ENCODE data around the gene PRKAG3.
A peak's percentile ranks its signal among the peaks of the same experiment; 100 is the strongest.

The PRKAG3 gene

GRCh38 chr2:218831378-218831990, at the start of gene PRKAG3:
Gene PRKAG3 (minus strand): TSS chr2:218831803.
- intact Hi-C loops (cut with DNase I), result no loop called here
- DNase-seq, result no peak

GRCh38 chr2:218880859-218881594, 49.4 kb upstream of the PRKAG3 start:
- intact Hi-C loops (cut with DNase I), result no loop called here
- peak in 2 of 10 donors; percentile 47 to 66 for DNase-seq

GRCh38 chr2:218880102-218880858, 48.7 kb upstream of the PRKAG3 start, which contains the start of gene WNT10A:
Gene WNT10A (plus strand): TSS chr2:218880852. CDS start chr2:218880996, 144 bp downstream.
- DNase-seq, result peak in 2 of 10 donors; percentile 66 to 88
- intact Hi-C loops (cut with DNase I), result no loop called here

GRCh38 chr2:218879776-218880101, 48.1 kb upstream of the PRKAG3 start:
- peak in 2 of 10 donors; percentile 51 to 56 for DNase-seq
- intact Hi-C loops (cut with DNase I), result loop anchor here (10.0 kb wide), 1 partner anchor 275 kb away; no protein-coding TSS in a partner anchor

GRCh38 chr2:218878926-218879761, 47.5 kb upstream of the PRKAG3 start:
- intact Hi-C loops (cut with DNase I), result loop anchor here (10.0 kb wide), 1 partner anchor 276 kb away; no protein-coding TSS in a partner anchor
- DNase-seq, result peak in 3 of 10 donors; percentile 22 to 64 (median 52)

- intact Hi-C loops (cut with DNase I), result loop anchor here (10.0 kb wide), 1 partner anchor 276 kb away; no protein-coding TSS in a partner anchor
Observed at GRCh38 chr2:218878486-218878885, 46.9 kb upstream of the PRKAG3 start.

GRCh38 chr2:218877891-218878290, 46.3 kb upstream of the PRKAG3 start:
- peak in 2 of 10 donors; percentile 42 to 54 for DNase-seq
- intact Hi-C loops (cut with DNase I), result loop anchor here (10.0 kb wide), 1 partner anchor 277 kb away; no protein-coding TSS in a partner anchor

More at GRCh38 chr2:218878486-218878885, 46.9 kb upstream of the PRKAG3 start:
- DNase-seq, result peak in 3 of 10 donors; percentile 2 to 34 (median 8)

- intact Hi-C loops (cut with DNase I), result loop anchor here (10.0 kb wide), 1 partner anchor 277 kb away; no protein-coding TSS in a partner anchor
- peak in 3 of 10 donors; percentile 5 to 54 (median 45) for DNase-seq
Observed at GRCh38 chr2:218877331-218877730, 45.7 kb upstream of the PRKAG3 start.

- intact Hi-C loops (cut with DNase I), result loop anchor here (1.0 to 10.0 kb wide), 2 partner anchors 22 to 278 kb away; no protein-coding TSS in a partner anchor
- peak; percentile 46 to 95 (median 80) for DNase-seq
Observed at GRCh38 chr2:218876562-218877219, 45.1 kb upstream of the PRKAG3 start.

- DNase-seq, result peak in 1 of 10 donors; percentile 5
- intact Hi-C loops (cut with DNase I), result loop anchor here (1.0 to 10.0 kb wide), 2 partner anchors 23 to 279 kb away; no protein-coding TSS in a partner anchor
Observed at GRCh38 chr2:218875692-218876246, 44.2 kb upstream of the PRKAG3 start.

GRCh38 chr2:218873359-218874194, 42.0 kb upstream of the PRKAG3 start:
- intact Hi-C loops (cut with DNase I), result loop anchor here (10.0 kb wide), 1 partner anchor 281 kb away; no protein-coding TSS in a partner anchor
- no peak for DNase-seq

- intact Hi-C loops (cut with DNase I), result loop anchor here (10.0 kb wide), 1 partner anchor 282 kb away; no protein-coding TSS in a partner anchor
- DNase-seq, result no peak
Observed at GRCh38 chr2:218872645-218873358, 41.2 kb upstream of the PRKAG3 start.

- DNase-seq, result peak in 1 of 10 donors; percentile 54
- intact Hi-C loops (cut with DNase I), result loop anchor here (10.0 kb wide), 1 partner anchor 283 kb away; no protein-coding TSS in a partner anchor
Observed at GRCh38 chr2:218871345-218872302, 40.0 kb upstream of the PRKAG3 start.

GRCh38 chr2:218870984-218871344, 39.4 kb upstream of the PRKAG3 start:
- intact Hi-C loops (cut with DNase I), result loop anchor here (10.0 kb wide), 1 partner anchor 284 kb away; no protein-coding TSS in a partner anchor
- DNase-seq, result peak in 2 of 10 donors; percentile 72 to 88

GRCh38 chr2:218869064-218869463, 37.5 kb upstream of the PRKAG3 start:
- intact Hi-C loops (cut with DNase I), result no loop called here
- peak in 2 of 10 donors; percentile 8 to 37 for DNase-seq

- intact Hi-C loops (cut with DNase I), result no loop called here
- peak in 2 of 10 donors; percentile 19 to 33 for DNase-seq
Observed at GRCh38 chr2:218867900-218868299, 36.3 kb upstream of the PRKAG3 start.
